ENCODE data around the gene KCNT2. TPM values are rescaled to one million over a fixed set of nuclear protein-coding genes. Genes with fewer than 3 reads are reported as not detected.

The KCNT2 gene
- total and polyA plus RNA-seq, 4 experiments from 2014 or later = not detected

DNA sequence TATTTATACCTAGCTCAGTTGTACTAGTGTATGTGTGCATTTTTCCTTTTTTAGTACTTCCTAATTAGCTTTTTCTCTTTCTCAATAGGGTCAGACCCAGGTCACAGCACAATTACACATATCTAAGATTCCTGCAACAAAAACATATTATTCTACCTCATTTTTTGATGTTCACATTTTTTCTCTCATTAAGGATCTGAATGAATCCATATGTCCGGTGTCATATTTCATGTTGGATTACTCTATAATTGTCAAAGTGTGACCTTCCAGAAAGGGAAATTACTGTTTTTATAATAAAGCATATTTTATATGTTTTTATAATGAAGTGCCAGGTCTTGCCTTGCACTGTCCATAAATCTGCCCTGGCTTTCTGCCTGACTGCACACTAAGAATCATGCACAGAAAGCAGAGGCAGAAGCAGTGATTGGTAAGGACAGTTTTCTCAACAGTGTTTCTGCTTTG is 143.7 kb downstream of the KCNT2 start:
- H3K36me3 Mint-ChIP-seq = no peaks in the 10 kb centered on the region
- ChIA-PET POLR2A (ENCODE audit: partially characterized antibody) (no interaction called here), CTCF (ENCODE audit: partially characterized antibody) (no interaction called here)
- H3K27ac Mint-ChIP-seq = no peak overlapping the region
- DNase-seq = no peak
- H3K4me3 ChIP-seq (ENCODE audit: low read length in 2 of 2) = no peak overlapping the region
- intact Hi-C loops (cut with micrococcal nuclease) = no loop called here
- H3K27me3 ChIP-seq (ENCODE audit: insufficient read depth, low read length) = no peaks in the 10 kb centered on the region
- H3K4me1 ChIP-seq (ENCODE audit: insufficient read depth, low read length) = no peaks in the 10 kb centered on the region
- H3K9me3 ChIP-seq (ENCODE audit: control insufficient read depth in 1 of 2, low read length in 2 of 2) = no peaks in the 10 kb centered on the region
- H3K27me3 Mint-ChIP-seq = no peaks in the 10 kb centered on the region
- no peaks in the 10 kb centered on the region for H3K4me1 Mint-ChIP-seq
- no peak overlapping the region for H3K27ac ChIP-seq (ENCODE audit: low read depth, low read length)
- no peak overlapping the region for H3K4me3 Mint-ChIP-seq
- no peaks in the 10 kb centered on the region for H3K9me3 Mint-ChIP-seq
- H3K36me3 ChIP-seq (ENCODE audit: insufficient read depth, low read length) = no peaks in the 10 kb centered on the region

- Mint-ChIP-seq H3K27ac (no peak overlapping the region), H3K36me3 (no peaks in the 10 kb centered on the region), H3K4me1 (no peaks in the 10 kb centered on the region), H3K27me3 (no peaks in the 10 kb centered on the region), H3K9me3 (no peaks in the 10 kb centered on the region), H3K4me3 (no peak overlapping the region)
- H3K27ac ChIP-seq (ENCODE audit: low read depth, low read length) = no peak overlapping the region
- no peak for DNase-seq
- H3K9me3 ChIP-seq (ENCODE audit: control insufficient read depth in 1 of 2, low read length in 2 of 2) = no peaks in the 10 kb centered on the region
- H3K36me3 ChIP-seq (ENCODE audit: insufficient read depth, low read length) = no peaks in the 10 kb centered on the region
- H3K4me1 ChIP-seq (ENCODE audit: insufficient read depth, low read length) = no peaks in the 10 kb centered on the region
- H3K27me3 ChIP-seq (ENCODE audit: insufficient read depth, low read length) = no peaks in the 10 kb centered on the region
- ChIA-PET POLR2A (ENCODE audit: partially characterized antibody) (no interaction called here), CTCF (ENCODE audit: partially characterized antibody) (interaction anchor here (0.6 kb wide), 1 partner anchor 57 kb away, joined by 3 read pairs; no protein-coding TSS in a partner anchor)
- no peak overlapping the region for H3K4me3 ChIP-seq (ENCODE audit: low read length in 2 of 2)
- intact Hi-C loops (cut with micrococcal nuclease) = no loop called here
Observed at GRCh38 chr1:196462086-196462485, 146.2 kb downstream of the KCNT2 start.

DNA sequence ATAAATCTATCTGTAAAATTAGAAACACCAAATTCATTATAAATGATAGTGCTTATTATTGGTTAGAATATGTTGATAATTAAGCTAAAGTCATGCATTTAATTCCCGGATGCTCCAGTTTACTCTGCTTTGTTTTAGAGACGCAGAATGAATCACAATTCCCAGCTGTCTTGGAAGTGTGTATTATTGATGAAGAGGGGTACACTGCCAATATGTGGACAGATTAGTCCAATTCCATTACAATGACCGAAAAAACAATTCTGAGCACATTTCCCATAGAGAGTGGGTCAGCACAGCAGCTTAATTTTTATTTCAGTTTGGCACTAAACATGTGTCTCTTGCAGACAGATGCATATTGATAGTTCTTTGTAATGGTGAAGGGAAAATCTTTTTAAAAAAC is 146.7 kb downstream of the KCNT2 start:
- POLR2A ChIA-PET (ENCODE audit: partially characterized antibody) = no interaction called here

GRCh38 chr1:196459383-196459782 is 148.9 kb downstream of the KCNT2 start:
- no peak overlapping the region for H3K4me3 ChIP-seq (ENCODE audit: low read length in 2 of 2)

More for the DNA sequence above, 146.7 kb downstream of the KCNT2 start:
- intact Hi-C loops (cut with micrococcal nuclease) = no loop called here
- Histone ChIP-seq H3K4me3 (ENCODE audit: low read length in 2 of 2) (no peak overlapping the region), H3K27ac (ENCODE audit: low read depth, low read length) (no peak overlapping the region), H3K36me3 (ENCODE audit: insufficient read depth, low read length) (no peaks in the 10 kb centered on the region), H3K27me3 (ENCODE audit: insufficient read depth, low read length) (no peaks in the 10 kb centered on the region), H3K9me3 (ENCODE audit: control insufficient read depth in 1 of 2, low read length in 2 of 2) (no peaks in the 10 kb centered on the region), H3K4me1 (ENCODE audit: insufficient read depth, low read length) (no peaks in the 10 kb centered on the region)
- no peaks in the 10 kb centered on the region for H3K9me3 Mint-ChIP-seq
- CTCF ChIA-PET (ENCODE audit: partially characterized antibody) = interaction anchor here (0.6 kb wide), 1 partner anchor 58 kb away, joined by 3 read pairs; no protein-coding TSS in a partner anchor
- no peaks in the 10 kb centered on the region for H3K4me1 Mint-ChIP-seq
- H3K4me3 Mint-ChIP-seq = no peak overlapping the region
- H3K36me3 Mint-ChIP-seq = no peaks in the 10 kb centered on the region
- no peak overlapping the region for H3K27ac Mint-ChIP-seq
- DNase-seq = no peak
- H3K27me3 Mint-ChIP-seq = no peaks in the 10 kb centered on the region

GRCh38 chr1:196454792-196455191 is 153.4 kb downstream of the KCNT2 start:
- ChIA-PET CTCF (ENCODE audit: partially characterized antibody) (no interaction called here), POLR2A (ENCODE audit: partially characterized antibody) (no interaction called here)
- Histone ChIP-seq H3K4me1 (ENCODE audit: insufficient read depth, low read length) (no peaks in the 10 kb centered on the region), H3K27ac (ENCODE audit: low read depth, low read length) (no peak overlapping the region), H3K27me3 (ENCODE audit: insufficient read depth, low read length) (no peaks in the 10 kb centered on the region), H3K9me3 (ENCODE audit: control insufficient read depth in 1 of 2, low read length in 2 of 2) (no peaks in the 10 kb centered on the region), H3K36me3 (ENCODE audit: insufficient read depth, low read length) (no peaks in the 10 kb centered on the region), H3K4me3 (ENCODE audit: low read length in 2 of 2) (no peak overlapping the region)
- H3K4me3 Mint-ChIP-seq = no peak overlapping the region
- intact Hi-C loops (cut with micrococcal nuclease) = no loop called here
- peaks cover 0 to 3% (median 0%) of the 10 kb centered on the region in 8 donors for H3K9me3 Mint-ChIP-seq
- no peak overlapping the region for H3K27ac Mint-ChIP-seq
- DNase-seq = no peak
- H3K36me3 Mint-ChIP-seq = no peaks in the 10 kb centered on the region
- H3K4me1 Mint-ChIP-seq = no peaks in the 10 kb centered on the region
- H3K27me3 Mint-ChIP-seq = peaks cover 0 to 3% of the 10 kb centered on the region in 2 donors

More at GRCh38 chr1:196459383-196459782, 148.9 kb downstream of the KCNT2 start:
- no peak overlapping the region for H3K27ac ChIP-seq (ENCODE audit: low read depth, low read length)
- H3K9me3 Mint-ChIP-seq = peaks cover 0 to 3% (median 0%) of the 10 kb centered on the region in 8 donors
- no peaks in the 10 kb centered on the region for H3K4me1 ChIP-seq (ENCODE audit: insufficient read depth, low read length)
- no peaks in the 10 kb centered on the region for H3K9me3 ChIP-seq (ENCODE audit: control insufficient read depth in 1 of 2, low read length in 2 of 2)
- peaks cover 0 to 3% of the 10 kb centered on the region in 2 donors for H3K27me3 Mint-ChIP-seq
- POLR2A ChIA-PET (ENCODE audit: partially characterized antibody) = no interaction called here
- H3K27me3 ChIP-seq (ENCODE audit: insufficient read depth, low read length) = no peaks in the 10 kb centered on the region
- CTCF ChIA-PET (ENCODE audit: partially characterized antibody) = no interaction called here
- no peaks in the 10 kb centered on the region for H3K4me1 Mint-ChIP-seq
- intact Hi-C loops (cut with micrococcal nuclease) = no loop called here
- no peak overlapping the region for H3K27ac Mint-ChIP-seq
- no peak overlapping the region for H3K4me3 Mint-ChIP-seq
- no peaks in the 10 kb centered on the region for H3K36me3 ChIP-seq (ENCODE audit: insufficient read depth, low read length)
- no peaks in the 10 kb centered on the region for H3K36me3 Mint-ChIP-seq
- no peak for DNase-seq

GRCh38 chr1:196451103-196451502 is 157.1 kb downstream of the KCNT2 start:
- intact Hi-C loops (cut with micrococcal nuclease) = no loop called here
- ChIA-PET POLR2A (ENCODE audit: partially characterized antibody) (no interaction called here), CTCF (ENCODE audit: partially characterized antibody) (no interaction called here)
- Histone ChIP-seq H3K4me3 (ENCODE audit: low read length in 2 of 2) (no peak overlapping the region), H3K27ac (ENCODE audit: low read depth, low read length) (no peak overlapping the region), H3K4me1 (ENCODE audit: insufficient read depth, low read length) (no peaks in the 10 kb centered on the region), H3K27me3 (ENCODE audit: insufficient read depth, low read length) (no peaks in the 10 kb centered on the region), H3K36me3 (ENCODE audit: insufficient read depth, low read length) (no peaks in the 10 kb centered on the region), H3K9me3 (ENCODE audit: control insufficient read depth in 1 of 2, low read length in 2 of 2) (no peaks in the 10 kb centered on the region)
- H3K4me3 Mint-ChIP-seq = no peak overlapping the region
- H3K9me3 Mint-ChIP-seq = peaks cover 0 to 3% (median 0%) of the 10 kb centered on the region in 8 donors
- H3K4me1 Mint-ChIP-seq = no peaks in the 10 kb centered on the region
- H3K27ac Mint-ChIP-seq = no peak overlapping the region
- no peak for DNase-seq
- H3K36me3 Mint-ChIP-seq = no peaks in the 10 kb centered on the region
- H3K27me3 Mint-ChIP-seq = peaks cover 0 to 3% of the 10 kb centered on the region in 2 donors

DNA sequence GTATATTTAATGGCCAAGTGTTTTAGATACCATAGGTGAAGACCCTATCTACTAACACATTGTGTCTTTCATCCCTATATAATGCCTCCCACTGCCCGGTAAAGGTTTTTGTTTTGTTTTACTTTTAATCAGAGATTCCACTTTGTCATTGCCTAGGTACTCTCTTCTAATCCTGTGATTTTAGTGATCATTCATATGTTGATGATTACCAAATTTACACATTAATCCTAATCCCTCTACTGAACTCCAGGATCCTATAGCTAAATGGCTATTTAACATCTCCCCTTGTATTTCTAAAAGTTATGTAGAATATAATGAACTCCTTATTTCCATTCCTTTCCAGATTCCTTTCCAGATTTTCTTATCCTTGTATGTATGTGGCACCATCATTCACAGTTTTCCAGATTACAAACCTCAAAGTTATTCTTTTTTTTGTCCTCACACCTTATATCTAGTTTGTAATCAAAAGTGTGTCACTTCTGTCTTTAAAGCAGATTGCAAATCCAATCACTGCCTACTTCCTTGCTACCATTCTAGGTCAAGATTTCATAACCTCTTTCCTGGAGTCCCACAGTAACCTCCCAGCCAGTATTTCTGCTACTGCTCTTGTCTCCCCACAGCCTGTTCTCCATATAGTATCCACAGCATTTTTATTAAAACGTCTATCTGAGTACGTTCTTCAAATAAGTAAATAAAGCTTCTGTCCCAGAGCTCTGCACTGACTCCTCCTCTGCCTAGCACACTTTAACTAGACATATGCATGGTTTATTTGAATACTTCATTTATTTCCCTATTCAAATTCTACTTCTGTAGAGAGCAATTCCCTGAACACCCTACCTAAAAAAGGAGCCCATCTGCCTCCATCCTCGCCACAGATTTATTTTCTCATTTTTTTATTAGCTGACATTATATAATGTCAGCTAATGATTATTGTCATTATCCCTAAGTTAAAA is 157.8 kb downstream of the KCNT2 start:
- Mint-ChIP-seq H3K27me3 (peaks cover 0 to 3% of the 10 kb centered on the region in 2 donors), H3K27ac (no peak overlapping the region), H3K9me3 (peaks cover 0 to 2% (median 0%) of the 10 kb centered on the region in 8 donors), H3K36me3 (no peaks in the 10 kb centered on the region), H3K4me3 (no peak overlapping the region), H3K4me1 (no peaks in the 10 kb centered on the region)
- ChIA-PET CTCF (ENCODE audit: partially characterized antibody) (no interaction called here), POLR2A (ENCODE audit: partially characterized antibody) (no interaction called here)
- Histone ChIP-seq H3K4me3 (ENCODE audit: low read length in 2 of 2) (no peak overlapping the region), H3K4me1 (ENCODE audit: insufficient read depth, low read length) (no peaks in the 10 kb centered on the region), H3K27me3 (ENCODE audit: insufficient read depth, low read length) (no peaks in the 10 kb centered on the region), H3K9me3 (ENCODE audit: control insufficient read depth in 1 of 2, low read length in 2 of 2) (no peaks in the 10 kb centered on the region), H3K36me3 (ENCODE audit: insufficient read depth, low read length) (no peaks in the 10 kb centered on the region), H3K27ac (ENCODE audit: low read depth, low read length) (no peak overlapping the region)
- intact Hi-C loops (cut with micrococcal nuclease) = no loop called here
- no peak for DNase-seq

Data from CD4-positive, alpha-beta memory T cell (primary cell).